GM23248 (cell line): ENCODE data around the gene FLCN. TPM values are rescaled to one million over a fixed set of nuclear protein-coding genes. Genes with fewer than 3 reads are reported as not detected.

ENCODE experiments used
- DNase-seq: peaks from one replicate; pipeline ENCODE4 v3.0.0-alpha.2; 2015
- H2AFZ ChIP-seq: fragments of 200-600 bp; sonication (generic); 2 replicates; pipeline ENCODE4 v1.6.1; 2016; ENCODE audit warnings: antibody characterized with exemption
- H3F3A ChIP-seq: fragments of 200-600 bp; sonication (generic); 2 replicates; pipeline ENCODE4 v1.6.1; 2016; ENCODE audit warnings: mild to moderate bottlenecking, antibody characterized with exemption, mixed run types; ENCODE audit not compliant: insufficient read depth
- H3K27ac ChIP-seq: fragments of 200-600 bp; sonication (generic); 2 replicates; pipeline ENCODE4 v1.5.1; 2016; ENCODE audit warnings: mild to moderate bottlenecking
- H3K27me3 ChIP-seq: fragments of 200-600 bp; sonication (generic); replicated peaks from 2 replicates; pipeline ENCODE4 v1.6.1; 2016; ENCODE audit warnings: mild to moderate bottlenecking; ENCODE audit not compliant: insufficient read depth
- H3K36me3 ChIP-seq: fragments of 200-600 bp; sonication (generic); 2 replicates; pipeline ENCODE4 v1.6.1; 2016; ENCODE audit warnings: low read depth, mild to moderate bottlenecking
- H3K4me1 ChIP-seq: fragments of 200-600 bp; sonication (generic); 2 replicates; pipeline ENCODE4 v1.6.1; 2016; ENCODE audit warnings: mild to moderate bottlenecking; ENCODE audit not compliant: insufficient read depth
- H3K4me2 ChIP-seq: fragments of 200-600 bp; sonication (generic); one replicate; pipeline ENCODE4 v1.6.1; 2016; ENCODE audit warnings: mild to moderate bottlenecking; ENCODE audit not compliant: unreplicated experiment
- H3K4me3 ChIP-seq: fragments of 200-600 bp; sonication (generic); 2 replicates; pipeline ENCODE4 v1.5.1; 2016; ENCODE audit warnings: mild to moderate bottlenecking
- H3K79me2 ChIP-seq: fragments of 200-600 bp; sonication (generic); 2 replicates; pipeline ENCODE4 v1.6.1; 2016; ENCODE audit warnings: mild to moderate bottlenecking; ENCODE audit not compliant: insufficient read depth
- H3K9ac ChIP-seq: fragments of 200-600 bp; sonication (generic); 2 replicates; pipeline ENCODE4 v1.6.1; 2016; ENCODE audit warnings: mild to moderate bottlenecking
- H3K9me2 ChIP-seq: fragments of 200-600 bp; sonication (generic); 2 replicates; pipeline ENCODE4 v1.6.1; 2016; ENCODE audit warnings: mixed run types, mild to moderate bottlenecking, moderate library complexity; ENCODE audit not compliant: insufficient read depth
- H3K9me3 ChIP-seq: fragments of 200-600 bp; sonication (generic); one replicate; pipeline ENCODE4 v1.6.1; 2017; ENCODE audit warnings: low read depth
- H4K20me1 ChIP-seq: fragments of 200-600 bp; sonication (generic); 2 replicates; pipeline ENCODE4 v1.6.0; 2016; ENCODE audit not compliant: insufficient read depth
- EZH2 ChIP-seq: fragments of 200-600 bp; sonication (generic); IDR thresholded peaks from 2 replicates; pipeline ENCODE4 v1.6.1; 2018; ENCODE audit warnings: antibody characterized with exemption, mild to moderate bottlenecking; ENCODE audit not compliant: insufficient read depth, poor library complexity, severe bottlenecking
- EZH2phosphoT487 ChIP-seq: fragments of 200-600 bp; sonication (generic); IDR thresholded peaks from 2 replicates; pipeline ENCODE4 v1.6.1; 2018; ENCODE audit warnings: antibody characterized with exemption, moderate library complexity, mild to moderate bottlenecking, low read depth; ENCODE audit not compliant: insufficient read depth
- WGBS, 2 experiments: methylation state at CpG; one replicate each; pipeline ENCODE4 v1.1.6; 2015 to 2017; ENCODE audit warnings: low lambda C conversion rate in 2 of 2, low coverage in 1 of 2; ENCODE audit errors: missing lambda C conversion rate in 2 of 2; 5-methylcytosine and 5-hydroxymethylcytosine counted together
- in situ Hi-C: fragments of 300-500 bp; cut with MboI; formaldehyde crosslinking; loops from 2 replicates; pipeline ENCODE4 v1.15.0; 2020
- polyA plus RNA-seq: library from polyadenylated mRNA; unstranded; fragments of >200 nt; fragmentation: Nextera tagmentation; extraction: Ambion mirVana; gene quantifications from 2 replicates; pipeline ENCODE4 v1.2.1, GENCODE V29; 2016
- total RNA-seq: library from RNA; depleted of rRNA; stranded (reverse); fragments of >200 nt; shearing (Covaris generic); gene quantifications from 2 replicates; pipeline ENCODE4 v1.2.3, GENCODE V29; 2014

FLCN gene
- total and polyA plus RNA-seq, 2 experiments from 2014 or later, result 10.0 to 21.5 TPM

GRCh38 chr17:17275971-17276370, 39.0 kb upstream of the FLCN start:
- H3K27me3 ChIP-seq, result no peaks in the 10 kb centered on the region
- H3K36me3 ChIP-seq, result 0 out of 2 replicates have a peak, but pooled peaks cover 6% of the 10 kb centered on the region
- H3K4me3 ChIP-seq, result no peak overlapping the region
- H3K79me2 ChIP-seq, result peaks cover 92% of the 10 kb centered on the region
- WGBS, 2 experiments, result 86 to 87% methylated on average over 6 of the region's 6 CpGs
- no peaks in the 10 kb centered on the region for H3K9me2 ChIP-seq
- no peak overlapping the region for H3K4me2 ChIP-seq
- DNase-seq, result no peak
- in situ Hi-C loops, result no loop called here
- TF ChIP-seq EZH2 (no peak), EZH2phosphoT487 (no peak)
- H3F3A ChIP-seq, result no peaks in the 10 kb centered on the region
- no peak overlapping the region for H2AFZ ChIP-seq
- no peak overlapping the region for H3K9ac ChIP-seq
- H4K20me1 ChIP-seq, result peaks cover 5% of the 10 kb centered on the region; the same call in 1 of the 2 replicates
- no peak overlapping the region for H3K27ac ChIP-seq
- no peaks in the 10 kb centered on the region for H3K9me3 ChIP-seq
- H3K4me1 ChIP-seq, result peaks cover 16% of the 10 kb centered on the region

GRCh38 chr17:17269926-17270773, 33.2 kb upstream of the FLCN start:
- Histone ChIP-seq H3K4me3 (no peak overlapping the region), H3K9me3 (no peaks in the 10 kb centered on the region), H2AFZ (no peak overlapping the region), H3K4me2 (no peak overlapping the region), H3K36me3 (peaks cover 48% of the 10 kb centered on the region), H3K9ac (no peak overlapping the region), H3K27ac (no peak overlapping the region), H3K9me2 (no peaks in the 10 kb centered on the region), H4K20me1 (no peaks in the 10 kb centered on the region), H3F3A (no peaks in the 10 kb centered on the region), H3K4me1 (no peaks in the 10 kb centered on the region), H3K27me3 (no peaks in the 10 kb centered on the region), H3K79me2 (peaks cover 59% of the 10 kb centered on the region)
- WGBS, 2 experiments, result 93 to 94% methylated on average over 9 of the region's 9 CpGs
- no peak for DNase-seq
- in situ Hi-C loops, result no loop called here
- TF ChIP-seq EZH2phosphoT487 (no peak), EZH2 (no peak)

- Histone ChIP-seq H3K79me2 (peaks cover 10% of the 10 kb centered on the region; the same call in 1 of the 2 replicates), H3K4me3 (no peak overlapping the region), H3K9me3 (no peaks in the 10 kb centered on the region), H3F3A (no peaks in the 10 kb centered on the region), H3K9me2 (no peaks in the 10 kb centered on the region), H3K27ac (no peak overlapping the region), H3K4me1 (no peaks in the 10 kb centered on the region), H3K36me3 (peaks cover 55% of the 10 kb centered on the region), H3K4me2 (no peak overlapping the region), H4K20me1 (no peaks in the 10 kb centered on the region), H2AFZ (no peak overlapping the region), H3K27me3 (no peaks in the 10 kb centered on the region), H3K9ac (no peak overlapping the region)
- WGBS, 2 experiments, result 82 to 83% methylated on average over 2 of the region's 2 CpGs
- TF ChIP-seq EZH2phosphoT487 (no peak), EZH2 (no peak)
- DNase-seq, result no peak
- in situ Hi-C loops, result no loop called here
Measured at GRCh38 chr17:17264430-17264829, 27.5 kb upstream of the FLCN start.

- DNase-seq, result no peak
- H3K4me2 ChIP-seq, result no peak overlapping the region
- WGBS, 2 experiments, result 89% methylated on average over 4 of the region's 4 CpGs
Measured at GRCh38 chr17:17258998-17259397, 22.0 kb upstream of the FLCN start.

More at GRCh38 chr17:17258998-17259397, 22.0 kb upstream of the FLCN start:
- Histone ChIP-seq H3K27ac (no peak overlapping the region), H3K9ac (no peak overlapping the region), H4K20me1 (no peaks in the 10 kb centered on the region), H3K9me3 (no peaks in the 10 kb centered on the region), H3K9me2 (no peaks in the 10 kb centered on the region), H3K4me3 (no peak overlapping the region), H3F3A (no peaks in the 10 kb centered on the region), H2AFZ (no peak overlapping the region), H3K4me1 (no peaks in the 10 kb centered on the region), H3K79me2 (no peaks in the 10 kb centered on the region; the same call in 1 of the 2 replicates), H3K27me3 (no peaks in the 10 kb centered on the region), H3K36me3 (peaks cover 38% of the 10 kb centered on the region)
- in situ Hi-C loops, result no loop called here
- TF ChIP-seq EZH2phosphoT487, result no peak
- TF ChIP-seq EZH2, result no peak
